DOHH2 (cell line): ENCODE measurements around the gene DYNLT1.

Source experiments
- H3F3A ChIP-seq: fragments of 200-600 bp; sonication (generic), shearing (Covaris generic); 2 replicates; pipeline ENCODE4 v1.6.0; 2016; ENCODE audit warnings: antibody characterized with exemption, mild to moderate bottlenecking; ENCODE audit not compliant: control insufficient read depth, insufficient read depth
- H3K27ac ChIP-seq: fragments of 200-600 bp; sonication (generic); 2 replicates; pipeline ENCODE4 v1.5.1; 2014; ENCODE audit warnings: low read depth, mild to moderate bottlenecking, low read length, moderate library complexity
- H3K27me3 ChIP-seq: fragments of 200-600 bp; sonication (generic); 2 replicates; pipeline ENCODE4 v1.6.1; 2014; ENCODE audit warnings: mild to moderate bottlenecking, low read length, mixed read lengths; ENCODE audit not compliant: control insufficient read depth
- H3K36me3 ChIP-seq: fragments of 200-600 bp; sonication (generic); 2 replicates; pipeline ENCODE4 v1.6.1; 2014; ENCODE audit warnings: mild to moderate bottlenecking, low read length, moderate library complexity, mixed read lengths; ENCODE audit not compliant: control insufficient read depth
- H3K4me1 ChIP-seq: fragments of 200-600 bp; sonication (generic); 2 replicates; pipeline ENCODE4 v1.6.1; 2014; ENCODE audit warnings: mild to moderate bottlenecking, low read length, mixed read lengths; ENCODE audit not compliant: control insufficient read depth
- H3K4me2 ChIP-seq: fragments of 200-600 bp; sonication (generic); 2 replicates; pipeline ENCODE4 v1.6.0; 2014; ENCODE audit warnings: mild to moderate bottlenecking, low read length, moderate library complexity
- H3K4me3 ChIP-seq: fragments of 200-600 bp; sonication (generic); 2 replicates; pipeline ENCODE4 v1.5.1; 2014; ENCODE audit warnings: mild to moderate bottlenecking, low read length, mixed read lengths
- H3K79me2 ChIP-seq: fragments of 200-600 bp; sonication (generic); 2 replicates; pipeline ENCODE4 v1.6.1; 2014; ENCODE audit warnings: mild to moderate bottlenecking, low read length, mixed read lengths; ENCODE audit not compliant: control insufficient read depth
- H3K9me2 ChIP-seq: fragments of 200-600 bp; sonication (generic); replicated peaks from 2 replicates; pipeline ENCODE4 v1.6.1; 2014; ENCODE audit warnings: mild to moderate bottlenecking, low read length, mixed read lengths; ENCODE audit not compliant: control insufficient read depth
- H3K9me3 ChIP-seq: fragments of 200-600 bp; sonication (generic); 2 replicates; pipeline ENCODE4 v1.6.1; 2014; ENCODE audit warnings: antibody characterized with exemption, low read length, mixed read lengths; ENCODE audit not compliant: control insufficient read depth, insufficient read depth
- H4K20me1 ChIP-seq: fragments of 200-600 bp; sonication (generic); 2 replicates; pipeline ENCODE4 v1.6.0; 2014; ENCODE audit warnings: low read depth, mild to moderate bottlenecking, antibody characterized with exemption, low read length, moderate library complexity; ENCODE audit not compliant: control insufficient read depth, insufficient read depth
- CTCF ChIP-seq: fragments of 200-600 bp; sonication (generic); IDR thresholded peaks from one replicate; pipeline ENCODE4 v1.5.1; 2014; ENCODE audit warnings: antibody characterized with exemption, mild to moderate bottlenecking, low read depth, low read length; ENCODE audit not compliant: poor library complexity, severe bottlenecking
- EZH2phosphoT487 ChIP-seq: fragments of 200-600 bp; sonication (generic); IDR thresholded peaks from 2 replicates; pipeline ENCODE4 v1.6.1; 2017; ENCODE audit warnings: borderline replicate concordance, mild to moderate bottlenecking, antibody characterized with exemption, low read length, moderate library complexity, mixed read lengths

DYNLT1 gene

DNA sequence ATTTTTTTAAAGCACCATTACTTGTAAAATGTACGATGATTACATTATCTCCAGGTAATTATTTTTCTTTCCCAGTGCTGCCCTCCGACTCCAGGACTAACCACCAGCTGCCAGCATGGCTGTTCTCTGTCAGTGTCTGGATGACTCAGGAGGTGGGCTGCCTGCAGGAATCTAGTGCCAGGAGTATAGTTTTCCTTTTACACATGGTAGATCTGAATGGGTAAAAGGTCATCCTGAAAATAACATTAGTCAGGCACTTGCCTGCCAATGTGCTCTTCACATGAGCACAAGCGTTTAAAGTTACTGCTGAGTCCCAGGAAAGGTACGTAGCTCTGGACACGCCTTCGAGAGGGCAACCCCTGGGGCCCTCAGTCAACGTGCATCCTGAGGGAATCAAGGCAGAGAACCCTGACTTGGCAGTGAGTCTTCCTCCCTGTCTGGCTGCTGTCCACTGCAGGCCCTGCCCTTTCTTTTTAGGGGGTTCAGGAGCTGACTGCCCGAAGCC, 2.4 kb downstream of the DYNLT1 start:
- peaks cover 28% of the 10 kb centered on the region for H3K79me2 ChIP-seq

DNA sequence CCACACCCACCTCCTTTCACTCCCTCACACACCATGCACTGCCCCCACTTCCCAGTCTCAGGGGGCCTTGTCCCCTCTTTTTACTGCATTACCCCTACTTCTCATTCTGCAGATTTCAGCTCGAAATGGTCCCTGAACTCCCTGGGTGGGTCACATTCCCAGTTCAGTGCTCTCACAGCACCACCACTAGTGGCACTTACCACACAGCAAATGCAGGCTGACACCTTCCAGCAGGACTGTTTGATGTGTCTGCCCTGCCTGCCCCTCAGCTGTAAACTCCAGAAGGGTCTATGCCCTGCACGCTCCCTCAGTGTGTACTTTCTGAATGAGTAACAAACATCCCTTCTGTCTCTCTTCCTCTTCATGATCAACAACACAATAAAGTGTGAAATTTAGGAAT, 4.0 kb downstream of the DYNLT1 start:
- Histone ChIP-seq H3K4me2 (no peak overlapping the region), H3K9me3 (no peaks in the 10 kb centered on the region), H3F3A (peaks cover 2% of the 10 kb centered on the region; the same call in 1 of the 2 replicates), H3K9me2 (no peaks in the 10 kb centered on the region), H3K36me3 (peaks cover 31% of the 10 kb centered on the region), H3K4me1 (peaks cover 18% of the 10 kb centered on the region), H3K27ac (no peak overlapping the region), H3K4me3 (no peak overlapping the region), H3K79me2 (peaks cover 28% of the 10 kb centered on the region), H4K20me1 (0 out of 2 replicates have a peak, but pooled peaks cover 5% of the 10 kb centered on the region), H3K27me3 (peaks cover 4% of the 10 kb centered on the region)
- no peak for TF ChIP-seq EZH2phosphoT487
- no peak for TF ChIP-seq CTCF

More for the DNA sequence above, 2.4 kb downstream of the DYNLT1 start:
- peaks cover 3% of the 10 kb centered on the region; the same call in 1 of the 2 replicates for H3F3A ChIP-seq
- TF ChIP-seq CTCF (no peak), EZH2phosphoT487 (no peak)
- peaks cover 19% of the 10 kb centered on the region for H3K36me3 ChIP-seq
- no peak overlapping the region for H3K4me3 ChIP-seq
- H3K4me2 ChIP-seq = 0 out of 2 replicates have a peak overlapping the region, but pooled peaks have one; percentile 65
- 0 out of 2 replicates have a peak, but pooled peaks cover 5% of the 10 kb centered on the region for H4K20me1 ChIP-seq
- H3K27me3 ChIP-seq = peaks cover 9% of the 10 kb centered on the region
- no peaks in the 10 kb centered on the region for H3K9me2 ChIP-seq
- no peak overlapping the region for H3K27ac ChIP-seq
- H3K9me3 ChIP-seq = no peaks in the 10 kb centered on the region
- peaks cover 19% of the 10 kb centered on the region for H3K4me1 ChIP-seq

DNA sequence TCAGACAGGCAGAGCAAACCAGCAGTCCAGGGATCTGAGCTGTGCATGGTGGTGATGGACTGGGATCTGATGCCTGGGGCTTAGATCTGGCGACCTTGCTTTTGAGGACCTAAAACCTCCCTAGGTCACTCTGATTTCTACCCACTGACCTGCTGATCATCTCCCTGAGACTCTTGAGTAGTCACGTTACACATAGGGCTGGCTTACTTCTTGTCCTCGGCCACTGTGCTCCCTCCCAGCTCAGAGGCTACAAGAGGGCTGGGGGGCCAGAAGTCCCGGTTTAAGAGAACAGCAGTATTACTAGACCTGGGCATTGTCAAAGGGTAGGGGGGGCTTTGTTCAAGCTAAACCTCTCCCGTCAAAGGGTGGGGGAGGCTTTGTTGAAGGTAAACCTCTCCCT, 5.5 kb downstream of the DYNLT1 start:
- TF ChIP-seq CTCF (no peak), EZH2phosphoT487 (no peak)
- Histone ChIP-seq H3K27me3 (no peaks in the 10 kb centered on the region), H3K9me2 (no peaks in the 10 kb centered on the region), H3F3A (peaks cover 7% of the 10 kb centered on the region; the same call in 1 of the 2 replicates), H3K4me3 (no peak overlapping the region), H3K4me2 (no peak overlapping the region), H3K27ac (no peak overlapping the region), H3K9me3 (no peaks in the 10 kb centered on the region), H3K36me3 (peaks cover 40% of the 10 kb centered on the region), H4K20me1 (0 out of 2 replicates have a peak, but pooled peaks cover 5% of the 10 kb centered on the region), H3K4me1 (peaks cover 12% of the 10 kb centered on the region), H3K79me2 (peaks cover 24% of the 10 kb centered on the region)
